Parathyroid adenoma (tissue), 2 donors: ENCODE measurements around the gene GALNT18.

ENCODE experiments used
- H2AFZ ChIP-seq: fragments of 300-600 bp; sonication (generic); one replicate; pipeline ENCODE4 v1.7.0; 2017; ENCODE audit warnings: antibody characterized with exemption, mild to moderate bottlenecking
- H3K27ac ChIP-seq: fragments of 300-600 bp; sonication (generic); one replicate; pipeline ENCODE4 v1.7.0; 2017
- H3K27me3 ChIP-seq: fragments of 300-600 bp; sonication (generic); one replicate; pipeline ENCODE4 v1.7.0; 2017; ENCODE audit warnings: low read length; ENCODE audit not compliant: control insufficient read depth, insufficient read depth
- H3K36me3 ChIP-seq: fragments of 300-600 bp; sonication (generic); one replicate; pipeline ENCODE4 v1.7.0; 2017; ENCODE audit warnings: low read length; ENCODE audit not compliant: control insufficient read depth, insufficient read depth
- H3K4me1 ChIP-seq: fragments of 300-600 bp; sonication (generic); one replicate; pipeline ENCODE4 v1.7.0; 2017; ENCODE audit warnings: control low read depth
- H3K4me2 ChIP-seq: fragments of 300-600 bp; sonication (generic); one replicate; pipeline ENCODE4 v1.7.0; 2017; ENCODE audit warnings: low read length
- H3K4me3 ChIP-seq: fragments of 300-600 bp; sonication (generic); one replicate; pipeline ENCODE4 v1.7.0; 2017; ENCODE audit warnings: low read depth, low read length
- H3K79me2 ChIP-seq: fragments of 300-600 bp; sonication (generic); one replicate; pipeline ENCODE4 v1.7.0; 2017; ENCODE audit warnings: control low read depth
- H3K9ac ChIP-seq: fragments of 300-600 bp; sonication (generic); one replicate; pipeline ENCODE4 v1.7.0; 2017; ENCODE audit warnings: mild to moderate bottlenecking
- H3K9me3 ChIP-seq: fragments of 300-600 bp; sonication (generic); one replicate; pipeline ENCODE4 v1.7.0; 2017; ENCODE audit warnings: low read length; ENCODE audit not compliant: control insufficient read depth
- CTCF ChIP-seq: fragments of 300-600 bp; sonication (generic); IDR thresholded peaks from one replicate; pipeline ENCODE4 v1.7.0; 2017; ENCODE audit warnings: antibody characterized with exemption, mild to moderate bottlenecking
- donor health status: primary hyperparathyroidism.

GALNT18 gene

GRCh38 chr11:11397781-11398180 is 224.0 kb downstream of the GALNT18 start:
- Histone ChIP-seq H3K9ac (no peak overlapping the region), H3K79me2 (no peaks in the 10 kb centered on the region), H3K9me3 (no peaks in the 10 kb centered on the region), H3K36me3 (no peaks in the 10 kb centered on the region), H3K27ac (no peak overlapping the region), H3K4me2 (no peak overlapping the region), H3K4me1 (no peaks in the 10 kb centered on the region), H3K27me3 (no peaks in the 10 kb centered on the region), H2AFZ (no peak overlapping the region), H3K4me3 (no peak overlapping the region)
- TF ChIP-seq CTCF, result no peak

- Histone ChIP-seq H3K27me3 (no peaks in the 10 kb centered on the region), H3K9ac (no peak overlapping the region), H3K4me1 (no peaks in the 10 kb centered on the region), H3K4me2 (no peak overlapping the region), H3K4me3 (no peak overlapping the region), H3K36me3 (no peaks in the 10 kb centered on the region), H2AFZ (no peak overlapping the region), H3K79me2 (no peaks in the 10 kb centered on the region), H3K9me3 (no peaks in the 10 kb centered on the region), H3K27ac (no peak overlapping the region)
- no peak for TF ChIP-seq CTCF
Observed at GRCh38 chr11:11397036-11397415, 224.8 kb downstream of the GALNT18 start.

GRCh38 chr11:11396301-11397035 is 225.3 kb downstream of the GALNT18 start:
- H2AFZ ChIP-seq, result no peak overlapping the region
- H3K4me3 ChIP-seq, result no peak overlapping the region
- H3K27ac ChIP-seq, result no peak overlapping the region
- H3K36me3 ChIP-seq, result no peaks in the 10 kb centered on the region
- H3K9me3 ChIP-seq, result no peaks in the 10 kb centered on the region
- H3K27me3 ChIP-seq, result no peaks in the 10 kb centered on the region
- TF ChIP-seq CTCF, result no peak
- H3K4me2 ChIP-seq, result no peak overlapping the region
- H3K4me1 ChIP-seq, result no peaks in the 10 kb centered on the region
- H3K79me2 ChIP-seq, result no peaks in the 10 kb centered on the region
- no peak overlapping the region for H3K9ac ChIP-seq

- H3K4me1 ChIP-seq, result no peaks in the 10 kb centered on the region
- no peak overlapping the region for H3K9ac ChIP-seq
- no peak overlapping the region for H2AFZ ChIP-seq
- TF ChIP-seq CTCF, result no peak
- H3K27ac ChIP-seq, result no peak overlapping the region
- H3K9me3 ChIP-seq, result no peaks in the 10 kb centered on the region
- H3K4me3 ChIP-seq, result no peak overlapping the region
- H3K4me2 ChIP-seq, result no peak overlapping the region
- no peaks in the 10 kb centered on the region for H3K79me2 ChIP-seq
- no peaks in the 10 kb centered on the region for H3K36me3 ChIP-seq
- H3K27me3 ChIP-seq, result no peaks in the 10 kb centered on the region
Observed at GRCh38 chr11:11395126-11395525, 226.7 kb downstream of the GALNT18 start.

- Histone ChIP-seq H3K4me1 (no peaks in the 10 kb centered on the region), H3K79me2 (no peaks in the 10 kb centered on the region), H3K4me3 (no peak overlapping the region), H3K36me3 (no peaks in the 10 kb centered on the region), H3K9me3 (no peaks in the 10 kb centered on the region), H3K27ac (no peak overlapping the region), H3K9ac (no peak overlapping the region), H2AFZ (no peak overlapping the region), H3K27me3 (no peaks in the 10 kb centered on the region), H3K4me2 (no peak overlapping the region)
- TF ChIP-seq CTCF, result no peak
Observed at GRCh38 chr11:11394241-11394640, 227.6 kb downstream of the GALNT18 start.
